H9 (cell line): ENCODE results near the gene HIVEP1. TPM values are rescaled to one million over a fixed set of nuclear protein-coding genes. Genes with fewer than 3 reads are reported as not detected.

Source experiments
- DNase-seq: peaks from one replicate; pipeline ENCODE4 v3.0.0-alpha.2; 2017
- H2AFZ ChIP-seq: one replicate; pipeline ENCODE4 v1.6.1; 2013; ENCODE audit warnings: mild to moderate bottlenecking, low read length, control low read depth, moderate library complexity
- H2AK5ac ChIP-seq: 2 replicates; pipeline ENCODE4 v1.6.1; 2013; ENCODE audit warnings: low read length, control low read depth, mixed read lengths; ENCODE audit not compliant: insufficient read length
- H2BK120ac ChIP-seq: one replicate; pipeline ENCODE4 v1.6.1; 2013; ENCODE audit warnings: low read depth, mild to moderate bottlenecking, low read length, control low read depth, inconsistent platforms; ENCODE audit not compliant: poor library complexity, severe bottlenecking
- H2BK12ac ChIP-seq: 2 replicates; pipeline ENCODE4 v1.6.1; 2013; ENCODE audit warnings: low read length, control low read depth, mixed read lengths, low read depth; ENCODE audit not compliant: insufficient read length
- H2BK15ac ChIP-seq: 2 replicates; pipeline ENCODE4 v1.6.1; 2013; ENCODE audit warnings: low read depth, low read length, control low read depth
- H2BK20ac ChIP-seq: one replicate; pipeline ENCODE4 v1.6.1; 2013; ENCODE audit warnings: low read depth, mild to moderate bottlenecking, low read length, control low read depth, inconsistent platforms; ENCODE audit not compliant: poor library complexity, severe bottlenecking
- H2BK5ac ChIP-seq: 2 replicates; pipeline ENCODE4 v1.6.1; 2013; ENCODE audit warnings: low read length, control low read depth, mixed read lengths; ENCODE audit not compliant: insufficient read length
- H3K14ac ChIP-seq: 2 replicates; pipeline ENCODE4 v1.6.1; 2013; ENCODE audit warnings: low read length, control low read depth; ENCODE audit not compliant: insufficient read depth
- H3K18ac ChIP-seq: 2 replicates; pipeline ENCODE4 v1.6.1; 2013; ENCODE audit warnings: low read depth, mild to moderate bottlenecking, mixed read lengths, low read length, control low read depth; ENCODE audit not compliant: insufficient read length
- H3K23ac ChIP-seq: 2 replicates; pipeline ENCODE4 v1.6.1; 2013; ENCODE audit warnings: low read length, control low read depth, mixed read lengths, low read depth; ENCODE audit not compliant: insufficient read length
- H3K23me2 ChIP-seq: 2 replicates; pipeline ENCODE4 v1.6.1; 2013; ENCODE audit warnings: low read depth, mild to moderate bottlenecking, mixed read lengths, low read length, control low read depth; ENCODE audit not compliant: insufficient read length, poor library complexity, severe bottlenecking
- H3K27ac ChIP-seq: 2 replicates; pipeline ENCODE4 v1.5.1; 2013; ENCODE audit warnings: low read length, control low read depth, mixed read lengths, low read depth; ENCODE audit not compliant: insufficient read length
- H3K27me3 ChIP-seq: 2 replicates; pipeline ENCODE4 v1.6.1; 2013; ENCODE audit warnings: low read length, control low read depth, inconsistent platforms; ENCODE audit not compliant: insufficient read depth
- H3K4ac ChIP-seq: 2 replicates; pipeline ENCODE4 v1.6.1; 2013; ENCODE audit warnings: low read depth, mild to moderate bottlenecking, control low read depth, inconsistent platforms, low read length, moderate library complexity
- H3K4me1 ChIP-seq: 2 replicates; pipeline ENCODE4 v1.6.1; 2013; ENCODE audit warnings: low read length, control low read depth, inconsistent platforms; ENCODE audit not compliant: insufficient read depth
- H3K4me2 ChIP-seq: 2 replicates; pipeline ENCODE4 v1.6.1; 2013; ENCODE audit warnings: low read length, control low read depth, mixed read lengths; ENCODE audit not compliant: insufficient read length, insufficient read depth
- H3K56ac ChIP-seq: 2 replicates; pipeline ENCODE4 v1.6.1; 2013; ENCODE audit warnings: low read depth, mild to moderate bottlenecking, mixed read lengths, low read length, control low read depth; ENCODE audit not compliant: insufficient read length
- H3K79me1 ChIP-seq: 2 replicates; pipeline ENCODE4 v1.6.1; 2013; ENCODE audit warnings: low read depth, mild to moderate bottlenecking, moderate library complexity, low read length, control low read depth, inconsistent platforms; ENCODE audit not compliant: insufficient read depth, poor library complexity, severe bottlenecking
- H3K79me2 ChIP-seq: 2 replicates; pipeline ENCODE4 v1.6.1; 2013; ENCODE audit warnings: low read length, control low read depth, inconsistent platforms; ENCODE audit not compliant: insufficient read depth
- H3K9ac ChIP-seq: 2 replicates; pipeline ENCODE4 v1.6.1; 2013; ENCODE audit warnings: low read length, control low read depth, mixed read lengths; ENCODE audit not compliant: insufficient read length; ENCODE audit errors: extremely low read depth
- H3K9me3 ChIP-seq: one replicate; pipeline ENCODE4 v1.6.1; 2013; ENCODE audit warnings: low read depth, low read length, inconsistent platforms; ENCODE audit not compliant: control insufficient read depth
- H3T11ph ChIP-seq: one replicate; pipeline ENCODE4 v1.6.1; 2013; ENCODE audit warnings: mild to moderate bottlenecking, low read length, control low read depth, inconsistent platforms
- H4K20me1 ChIP-seq: one replicate; pipeline ENCODE4 v1.6.1; 2013; ENCODE audit not compliant: control insufficient read depth, insufficient read length, insufficient read depth
- H4K5ac ChIP-seq: 2 replicates; pipeline ENCODE4 v1.6.1; 2013; ENCODE audit warnings: low read depth, mild to moderate bottlenecking, mixed read lengths, low read length, control low read depth; ENCODE audit not compliant: insufficient read length
- H4K8ac ChIP-seq: replicated peaks from 2 replicates; pipeline ENCODE4 v1.6.1; 2013; ENCODE audit warnings: low read length, control low read depth, mixed read lengths, low read depth; ENCODE audit not compliant: insufficient read length
- H4K91ac ChIP-seq: 2 replicates; pipeline ENCODE4 v1.6.1; 2013; ENCODE audit warnings: low read depth, mild to moderate bottlenecking, moderate library complexity, mixed read lengths, low read length, control low read depth; ENCODE audit not compliant: insufficient read length
- H3K27ac Mint-ChIP-seq, 3 experiments: 2 replicates in 2 of 3; 3 replicates in 1 of 3; pipeline ENCODE4 v1.8.0; 2020 to 2021; ENCODE audit warnings: mixed read lengths in 3 of 3, mild to moderate bottlenecking in 1 of 3, moderate library complexity in 1 of 3
- H3K27me3 Mint-ChIP-seq: 2 replicates; pipeline ENCODE4 v1.8.0; 2021; ENCODE audit warnings: low read depth, mild to moderate bottlenecking, moderate library complexity, mixed read lengths
- H3K36me3 Mint-ChIP-seq, 3 experiments: 2 replicates in 2 of 3; 3 replicates in 1 of 3; pipeline ENCODE4 v1.8.0; 2020 to 2021; ENCODE audit warnings: low read depth in 3 of 3, mixed read lengths in 3 of 3; ENCODE audit not compliant: insufficient read depth in 1 of 3
- H3K4me1 Mint-ChIP-seq, 2 experiments: 2 replicates each; pipeline ENCODE4 v1.8.0; 2020; ENCODE audit warnings: mixed read lengths in 2 of 2
- H3K4me3 Mint-ChIP-seq, 2 experiments: 2 replicates in 1 of 2; 3 replicates in 1 of 2; pipeline ENCODE4 v1.8.0; 2020 to 2021; ENCODE audit warnings: mild to moderate bottlenecking in 2 of 2, mixed read lengths in 2 of 2, moderate library complexity in 1 of 2
- H3K9me3 Mint-ChIP-seq, 2 experiments: 2 replicates in 1 of 2; 3 replicates in 1 of 2; pipeline ENCODE4 v1.8.0; 2020; ENCODE audit warnings: mild to moderate bottlenecking in 2 of 2, mixed read lengths in 2 of 2, moderate library complexity in 1 of 2
- CTCF ChIP-seq: fragments of 200-600 bp; sonication (generic); conservative IDR thresholded peaks from 3 replicates; pipeline ENCODE4 v1.8.0; 2021; ENCODE audit warnings: antibody characterized with exemption, mild to moderate bottlenecking
- WGBS: extraction: QIAGEN DNeasy Blood & Tissue Kit; methylation state at CpG from one replicate; pipeline ENCODE4 v1.1.7; 2013; ENCODE audit warnings: missing lambda C conversion rate, low lambda C conversion rate, mixed read lengths; ENCODE audit not compliant: insufficient read length; ENCODE audit errors: extremely low coverage; 5-methylcytosine and 5-hydroxymethylcytosine counted together
- total RNA-seq: library from RNA; stranded (reverse); gene quantifications from 2 replicates; pipeline ENCODE4 v1.2.1, GENCODE V29; 2021

The HIVEP1 gene
- total RNA-seq, 1 experiment from 2014 or later: 44.2 TPM

GRCh38 chr6:12116978-12117377, 104.9 kb downstream of the HIVEP1 start:
- Mint-ChIP-seq H3K27ac (no peak overlapping the region), H3K27me3 (no peaks in the 10 kb centered on the region), H3K36me3 (peaks cover 30 to 44% (median 34%) of the 10 kb centered on the region in 3 experiments; a peak in 6 of 7 replicates), H3K9me3 (0 out of 5 replicates have a peak, but pooled peaks cover 0 to 2% of the 10 kb centered on the region in 2 experiments), H3K4me3 (no peak overlapping the region), H3K4me1 (peaks cover 10 to 26% of the 10 kb centered on the region in 2 experiments)
- Histone ChIP-seq H2AFZ (no peak overlapping the region), H2BK15ac (no peak overlapping the region), H2BK120ac (no peak overlapping the region), H4K5ac (no peak overlapping the region), H3K4me1 (no peaks in the 10 kb centered on the region), H3K18ac (no peak overlapping the region), H2BK20ac (no peak overlapping the region), H2BK5ac (no peak overlapping the region), H4K20me1 (no peaks in the 10 kb centered on the region), H3K79me2 (no peaks in the 10 kb centered on the region), H4K91ac (no peak overlapping the region), H3K9me3 (no peaks in the 10 kb centered on the region), H3T11ph (no peak overlapping the region), H3K27ac (no peak overlapping the region), H4K8ac (no peak overlapping the region), H2AK5ac (no peak overlapping the region), H3K23me2 (no peaks in the 10 kb centered on the region), H3K4ac (no peak overlapping the region), H3K14ac (no peak overlapping the region), H3K23ac (no peak overlapping the region), H3K56ac (no peak overlapping the region), H3K9ac (no peak overlapping the region), H3K27me3 (no peaks in the 10 kb centered on the region), H3K79me1 (no peaks in the 10 kb centered on the region), H2BK12ac (no peak overlapping the region), H3K4me2 (no peak overlapping the region)
- no peak for DNase-seq
- WGBS: no CpG with 5 or more reads among the region's 3 CpGs
- no peak for TF ChIP-seq CTCF
